GM19351 (cell line): Measurements from ENCODE around the gene GLI1.

Experiments
- ATAC-seq: cut with Tn5 transposase; IDR thresholded peaks from one replicate; pipeline ENCODE4 v1.9.1; 2021; ENCODE audit warnings: mild to moderate bottlenecking, moderate library complexity; ENCODE audit not compliant: unreplicated experiment

The GLI1 gene

DNA sequence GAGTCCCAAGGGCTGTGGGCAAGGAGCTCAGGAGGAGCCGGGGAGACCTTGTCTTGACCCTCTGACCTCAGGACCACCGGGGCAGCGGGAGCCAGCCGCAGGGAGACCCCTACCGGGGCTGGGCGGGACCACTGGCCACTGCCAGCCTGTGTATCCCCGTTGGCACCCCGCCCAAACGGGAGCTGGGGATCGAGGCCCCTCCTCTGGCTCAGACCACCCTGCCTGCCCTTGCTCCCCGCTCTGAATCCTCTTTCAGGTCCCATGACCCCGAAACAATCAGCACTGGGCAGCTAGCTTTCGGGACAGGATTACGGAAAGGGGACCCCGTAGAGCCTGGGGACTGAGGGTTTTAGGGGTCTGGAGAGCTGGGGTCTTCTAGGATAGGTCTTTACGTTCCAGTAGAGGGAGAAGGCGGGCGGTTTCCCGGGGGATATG is 1.3 kb downstream of the GLI1 start:
- ATAC-seq, result no peak

DNA sequence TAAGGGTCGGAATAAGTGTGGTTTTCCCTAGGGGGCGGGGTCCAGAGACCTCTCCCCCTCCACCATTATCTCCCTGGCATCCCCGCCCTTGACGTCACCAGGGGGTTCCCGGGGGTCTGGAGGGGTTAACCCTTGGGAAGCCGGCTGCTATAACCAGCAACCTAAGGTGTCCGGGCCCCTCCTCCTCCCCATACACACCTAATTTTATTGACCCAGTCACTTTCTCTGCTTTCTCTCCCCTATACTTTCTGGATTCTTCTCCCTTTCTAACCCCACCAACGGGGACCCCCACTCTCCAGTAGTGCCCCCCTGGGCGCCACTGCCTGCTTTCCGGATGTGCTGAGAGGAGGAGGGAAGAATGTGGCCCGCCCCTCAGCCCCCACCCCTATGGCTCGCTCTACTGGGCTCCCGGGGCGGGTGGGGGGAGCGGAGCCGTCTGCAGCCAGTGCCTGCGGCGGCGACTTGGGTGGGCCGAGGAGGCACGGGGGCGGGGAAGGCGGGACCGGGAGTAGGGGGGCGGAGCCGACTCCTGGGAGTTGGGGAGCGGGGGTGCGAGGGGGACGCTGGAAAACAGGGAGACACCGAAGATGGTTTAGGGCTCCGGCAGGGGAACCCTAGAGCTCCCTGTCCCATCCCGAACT is 1.8 kb downstream of the GLI1 start:
- ATAC-seq, result no peak

DNA sequence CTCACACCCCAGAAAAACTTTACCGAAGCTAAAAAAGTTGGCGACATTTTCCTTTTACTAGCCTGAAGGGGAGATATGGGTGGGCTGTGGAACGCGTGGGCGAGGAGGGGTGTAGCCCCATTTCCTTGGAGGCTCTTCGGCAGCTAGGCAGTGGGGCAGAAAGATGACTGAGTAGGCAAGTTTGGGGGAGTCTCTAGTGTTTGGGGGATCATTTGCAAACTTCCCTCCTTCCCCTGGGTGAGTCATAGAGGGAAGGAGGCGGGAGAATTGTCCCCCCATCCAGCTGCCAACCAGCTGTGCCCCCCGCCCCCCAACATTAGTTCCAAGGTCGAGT is 2.3 kb downstream of the GLI1 start:
- ATAC-seq, result no peak

DNA sequence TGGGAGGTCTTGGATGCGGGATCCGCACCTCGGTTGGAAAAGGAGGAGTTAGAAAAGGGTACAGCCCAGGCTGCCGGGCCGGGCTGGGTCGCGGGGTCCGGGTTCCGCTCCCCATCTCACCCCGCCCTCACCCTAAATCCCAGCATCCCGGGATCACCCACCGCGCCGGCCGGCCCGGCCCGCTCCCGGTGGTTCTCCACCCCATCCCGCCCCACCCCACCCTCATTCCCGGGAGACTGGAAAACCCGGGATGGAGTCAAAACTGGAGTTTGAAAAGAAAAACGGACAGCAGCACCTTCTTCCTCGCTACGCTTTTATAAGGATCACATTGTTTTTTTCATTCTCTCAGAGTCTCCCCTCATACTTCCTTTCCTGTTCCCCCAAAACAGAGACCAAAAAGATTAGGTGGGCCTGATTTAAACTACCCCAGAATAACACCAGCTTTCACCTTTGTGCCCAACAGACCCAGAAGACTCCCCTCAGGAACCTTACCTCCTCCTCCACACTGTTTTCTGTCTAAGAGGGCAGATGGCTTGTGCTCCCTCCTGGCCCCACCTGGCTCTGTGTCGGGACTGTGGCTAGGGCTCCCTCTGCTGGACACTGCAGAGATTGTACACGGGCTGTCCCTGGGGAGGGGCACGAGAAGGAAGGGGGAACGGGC is 2.8 kb downstream of the GLI1 start:
- peak; percentile 72 for ATAC-seq

DNA sequence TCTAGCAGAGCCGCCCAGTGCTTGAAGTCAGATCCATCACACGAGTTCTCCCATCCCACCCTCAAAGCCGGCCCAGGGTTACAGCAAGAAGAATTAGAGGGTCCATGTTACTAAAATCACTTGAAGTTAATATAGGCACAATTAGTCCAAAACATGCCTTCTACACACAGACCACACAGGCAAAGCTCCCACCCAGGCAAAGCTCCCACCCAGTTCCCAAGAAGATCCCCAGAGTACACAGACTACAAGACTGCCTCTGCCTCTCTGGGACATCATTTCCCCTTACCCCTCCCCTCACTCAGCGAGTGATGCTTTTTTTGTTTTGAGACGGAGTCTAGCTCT is 3.3 kb downstream of the GLI1 start:
- no peak for ATAC-seq

DNA sequence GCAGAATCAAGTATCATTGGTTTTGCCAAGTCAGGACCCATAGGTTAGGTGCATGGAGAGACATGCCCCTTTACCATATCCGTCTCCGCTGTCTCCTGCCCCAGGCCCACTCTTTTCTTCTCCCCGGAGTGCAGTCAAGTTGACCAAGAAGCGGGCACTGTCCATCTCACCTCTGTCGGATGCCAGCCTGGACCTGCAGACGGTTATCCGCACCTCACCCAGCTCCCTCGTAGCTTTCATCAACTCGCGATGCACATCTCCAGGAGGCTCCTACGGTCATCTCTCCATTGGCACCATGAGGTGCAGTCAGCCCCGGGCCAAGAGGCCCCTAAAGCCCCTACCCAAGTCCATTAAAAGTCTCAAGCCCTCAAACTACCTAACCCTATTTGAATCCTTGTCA is 5.0 kb downstream of the GLI1 start:
- no peak for ATAC-seq

DNA sequence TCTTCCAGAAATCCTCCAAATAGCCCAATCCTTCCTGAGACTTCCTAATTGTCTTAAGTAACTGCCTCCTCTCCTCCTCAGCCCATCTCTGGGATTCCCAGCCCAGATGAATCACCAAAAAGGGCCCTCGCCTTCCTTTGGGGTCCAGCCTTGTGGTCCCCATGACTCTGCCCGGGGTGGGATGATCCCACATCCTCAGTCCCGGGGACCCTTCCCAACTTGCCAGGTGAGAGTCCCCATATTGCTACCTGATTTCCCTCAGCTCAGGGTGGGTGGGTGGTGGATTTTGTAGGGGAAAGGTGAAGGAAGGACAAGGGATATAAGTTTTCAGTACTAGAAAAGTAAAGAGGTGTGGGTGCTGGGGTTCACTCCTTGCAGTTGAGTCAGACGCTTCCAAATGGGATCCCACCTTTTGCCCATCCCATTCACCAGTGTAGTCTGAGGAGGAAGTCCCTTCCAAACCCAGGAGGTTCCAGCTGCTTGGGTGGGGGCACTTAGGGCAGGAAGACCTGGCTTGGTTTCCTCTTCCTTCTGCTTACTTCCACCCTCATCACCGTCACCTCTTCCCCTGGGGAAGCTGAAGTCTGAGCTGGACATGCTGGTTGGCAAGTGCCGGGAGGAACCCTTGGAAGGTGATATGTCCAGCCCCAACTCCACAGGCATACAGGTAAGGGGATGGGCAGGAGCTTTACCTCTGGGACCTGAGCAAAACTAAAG is 5.6 kb downstream of the GLI1 start:
- ATAC-seq, result no peak

DNA sequence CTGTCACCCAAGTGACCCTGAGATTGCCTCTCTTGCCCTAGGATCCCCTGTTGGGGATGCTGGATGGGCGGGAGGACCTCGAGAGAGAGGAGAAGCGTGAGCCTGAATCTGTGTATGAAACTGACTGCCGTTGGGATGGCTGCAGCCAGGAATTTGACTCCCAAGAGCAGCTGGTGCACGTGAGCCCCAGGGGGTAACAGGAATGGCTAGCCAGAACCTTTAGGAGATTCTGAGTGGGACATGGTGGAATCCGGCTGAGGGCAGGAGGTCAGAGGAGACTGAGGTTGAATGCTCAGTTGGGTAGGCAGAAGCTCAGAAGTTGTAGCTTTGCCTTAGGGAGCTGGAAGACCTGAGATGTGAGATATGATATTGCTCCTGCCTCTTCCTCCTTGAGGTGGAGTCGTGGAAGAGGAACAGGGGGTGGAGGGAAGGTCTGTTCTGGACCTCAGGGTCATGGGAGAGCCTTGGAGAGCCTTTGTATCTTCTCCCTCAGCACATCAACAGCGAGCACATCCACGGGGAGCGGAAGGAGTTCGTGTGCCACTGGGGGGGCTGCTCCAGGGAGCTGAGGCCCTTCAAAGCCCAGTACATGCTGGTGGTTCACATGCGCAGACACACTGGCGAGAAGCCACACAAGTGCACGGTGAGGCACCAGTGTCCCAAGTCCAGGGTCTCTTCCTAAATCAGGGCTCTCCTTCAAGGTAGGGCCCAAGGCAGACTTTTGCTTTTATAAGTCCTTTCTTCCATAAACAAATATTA is 6.3 kb downstream of the GLI1 start:
- no peak for ATAC-seq

DNA sequence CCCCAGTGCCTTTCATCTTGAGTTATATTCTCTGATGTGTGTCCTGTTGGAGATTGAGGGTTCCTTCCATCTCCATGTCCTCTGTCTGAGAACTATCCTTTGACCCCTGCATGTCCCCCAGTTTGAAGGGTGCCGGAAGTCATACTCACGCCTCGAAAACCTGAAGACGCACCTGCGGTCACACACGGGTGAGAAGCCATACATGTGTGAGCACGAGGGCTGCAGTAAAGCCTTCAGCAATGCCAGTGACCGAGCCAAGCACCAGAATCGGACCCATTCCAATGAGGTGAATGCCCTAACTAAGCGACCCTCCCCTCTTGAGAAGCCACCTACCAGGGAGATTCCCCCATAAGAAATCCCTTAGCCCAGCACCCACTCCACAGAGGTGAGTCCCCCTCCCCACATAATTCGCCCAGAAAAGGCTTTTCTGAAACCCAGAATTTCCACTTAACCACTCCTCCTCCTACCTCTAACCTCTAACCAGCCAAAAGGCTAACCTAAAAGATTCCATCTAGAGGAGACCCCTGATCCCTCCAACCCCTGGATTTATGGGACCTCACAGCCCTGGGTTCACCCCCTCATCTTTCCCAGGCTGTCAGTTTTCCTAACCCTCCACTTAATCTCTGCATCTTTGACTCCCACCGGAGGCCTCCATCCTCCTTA is 7.8 kb downstream of the GLI1 start:
- ATAC-seq, result no peak

DNA sequence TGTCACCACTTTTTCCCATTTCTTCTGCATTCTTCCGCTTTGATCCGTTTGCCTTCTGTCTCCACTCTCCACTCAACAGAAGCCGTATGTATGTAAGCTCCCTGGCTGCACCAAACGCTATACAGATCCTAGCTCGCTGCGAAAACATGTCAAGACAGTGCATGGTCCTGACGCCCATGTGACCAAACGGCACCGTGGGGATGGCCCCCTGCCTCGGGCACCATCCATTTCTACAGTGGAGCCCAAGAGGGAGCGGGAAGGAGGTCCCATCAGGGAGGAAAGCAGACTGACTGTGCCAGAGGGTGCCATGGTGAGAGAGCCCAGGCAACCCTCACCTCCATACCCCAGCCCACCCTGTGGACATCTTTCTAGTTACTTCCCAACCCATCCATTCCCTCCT is 8.3 kb downstream of the GLI1 start:
- no peak for ATAC-seq

DNA sequence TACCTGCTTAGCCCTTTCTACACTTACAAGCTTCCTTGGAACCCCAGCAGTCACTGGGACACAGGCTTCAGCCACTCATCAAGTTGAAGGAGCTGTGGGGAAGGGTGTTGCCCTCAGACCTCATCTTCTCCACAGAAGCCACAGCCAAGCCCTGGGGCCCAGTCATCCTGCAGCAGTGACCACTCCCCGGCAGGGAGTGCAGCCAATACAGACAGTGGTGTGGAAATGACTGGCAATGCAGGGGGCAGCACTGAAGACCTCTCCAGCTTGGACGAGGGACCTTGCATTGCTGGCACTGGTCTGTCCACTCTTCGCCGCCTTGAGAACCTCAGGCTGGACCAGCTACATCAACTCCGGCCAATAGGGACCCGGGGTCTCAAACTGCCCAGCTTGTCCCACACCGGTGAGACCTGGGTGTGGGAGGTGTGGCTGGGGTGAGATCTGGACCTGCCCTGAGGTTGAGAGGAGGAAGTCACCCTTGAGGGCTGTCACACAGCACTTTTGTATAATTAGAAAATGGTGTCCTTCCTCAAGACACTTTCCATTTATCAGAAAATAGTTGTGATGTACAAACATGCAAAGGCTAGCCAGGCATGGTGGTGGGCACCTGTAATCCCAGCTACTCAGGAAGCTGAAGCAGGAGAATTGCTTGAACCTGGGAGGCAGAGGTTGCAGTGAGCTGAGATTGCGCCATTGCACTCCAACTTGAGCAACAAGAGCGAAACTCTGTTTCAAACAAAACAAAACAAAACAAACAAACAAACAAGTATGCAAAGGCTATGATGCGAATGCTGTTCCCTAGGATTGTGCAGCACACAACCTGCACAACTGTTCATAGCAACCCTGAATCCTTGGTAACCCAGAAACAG is 9.9 kb downstream of the GLI1 start:
- ATAC-seq, result no peak

DNA sequence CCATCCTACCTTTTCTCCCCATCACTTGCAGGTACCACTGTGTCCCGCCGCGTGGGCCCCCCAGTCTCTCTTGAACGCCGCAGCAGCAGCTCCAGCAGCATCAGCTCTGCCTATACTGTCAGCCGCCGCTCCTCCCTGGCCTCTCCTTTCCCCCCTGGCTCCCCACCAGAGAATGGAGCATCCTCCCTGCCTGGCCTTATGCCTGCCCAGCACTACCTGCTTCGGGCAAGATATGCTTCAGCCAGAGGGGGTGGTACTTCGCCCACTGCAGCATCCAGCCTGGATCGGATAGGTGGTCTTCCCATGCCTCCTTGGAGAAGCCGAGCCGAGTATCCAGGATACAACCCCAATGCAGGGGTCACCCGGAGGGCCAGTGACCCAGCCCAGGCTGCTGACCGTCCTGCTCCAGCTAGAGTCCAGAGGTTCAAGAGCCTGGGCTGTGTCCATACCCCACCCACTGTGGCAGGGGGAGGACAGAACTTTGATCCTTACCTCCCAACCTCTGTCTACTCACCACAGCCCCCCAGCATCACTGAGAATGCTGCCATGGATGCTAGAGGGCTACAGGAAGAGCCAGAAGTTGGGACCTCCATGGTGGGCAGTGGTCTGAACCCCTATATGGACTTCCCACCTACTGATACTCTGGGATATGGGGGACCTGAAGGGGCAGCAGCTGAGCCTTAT is 10.8 kb downstream of the GLI1 start:
- ATAC-seq, result no peak

DNA sequence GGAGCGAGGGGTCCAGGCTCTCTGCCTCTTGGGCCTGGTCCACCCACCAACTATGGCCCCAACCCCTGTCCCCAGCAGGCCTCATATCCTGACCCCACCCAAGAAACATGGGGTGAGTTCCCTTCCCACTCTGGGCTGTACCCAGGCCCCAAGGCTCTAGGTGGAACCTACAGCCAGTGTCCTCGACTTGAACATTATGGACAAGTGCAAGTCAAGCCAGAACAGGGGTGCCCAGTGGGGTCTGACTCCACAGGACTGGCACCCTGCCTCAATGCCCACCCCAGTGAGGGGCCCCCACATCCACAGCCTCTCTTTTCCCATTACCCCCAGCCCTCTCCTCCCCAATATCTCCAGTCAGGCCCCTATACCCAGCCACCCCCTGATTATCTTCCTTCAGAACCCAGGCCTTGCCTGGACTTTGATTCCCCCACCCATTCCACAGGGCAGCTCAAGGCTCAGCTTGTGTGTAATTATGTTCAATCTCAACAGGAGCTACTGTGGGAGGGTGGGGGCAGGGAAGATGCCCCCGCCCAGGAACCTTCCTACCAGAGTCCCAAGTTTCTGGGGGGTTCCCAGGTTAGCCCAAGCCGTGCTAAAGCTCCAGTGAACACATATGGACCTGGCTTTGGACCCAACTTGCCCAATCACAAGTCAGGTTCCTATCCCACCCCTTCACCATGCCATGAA is 11.5 kb downstream of the GLI1 start:
- ATAC-seq, result no peak

DNA sequence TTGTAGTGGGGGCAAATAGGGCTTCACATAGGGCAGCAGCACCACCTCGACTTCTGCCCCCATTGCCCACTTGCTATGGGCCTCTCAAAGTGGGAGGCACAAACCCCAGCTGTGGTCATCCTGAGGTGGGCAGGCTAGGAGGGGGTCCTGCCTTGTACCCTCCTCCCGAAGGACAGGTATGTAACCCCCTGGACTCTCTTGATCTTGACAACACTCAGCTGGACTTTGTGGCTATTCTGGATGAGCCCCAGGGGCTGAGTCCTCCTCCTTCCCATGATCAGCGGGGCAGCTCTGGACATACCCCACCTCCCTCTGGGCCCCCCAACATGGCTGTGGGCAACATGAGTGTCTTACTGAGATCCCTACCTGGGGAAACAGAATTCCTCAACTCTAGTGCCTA is 12.1 kb downstream of the GLI1 start:
- ATAC-seq, result no peak

DNA sequence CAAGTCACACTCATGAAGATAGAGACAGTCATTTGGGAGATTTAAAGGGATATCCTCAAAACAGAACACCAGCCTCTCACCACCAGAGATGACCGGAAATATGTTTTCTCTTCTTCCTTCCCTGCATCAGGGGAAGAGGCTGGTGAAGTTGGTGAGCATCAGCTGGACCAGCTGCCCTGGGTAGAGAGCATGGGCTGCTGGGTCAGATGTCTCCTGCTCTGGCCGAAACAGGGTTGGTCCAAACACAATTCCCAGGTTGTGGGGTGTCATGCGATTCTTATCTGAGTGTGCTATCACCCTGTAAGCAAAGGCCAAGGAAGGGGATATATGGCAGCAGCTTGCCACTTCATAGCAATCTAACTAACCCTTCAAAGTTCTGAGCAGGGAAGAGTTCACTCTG is 12.8 kb downstream of the GLI1 start:
- ATAC-seq, result no peak

DNA sequence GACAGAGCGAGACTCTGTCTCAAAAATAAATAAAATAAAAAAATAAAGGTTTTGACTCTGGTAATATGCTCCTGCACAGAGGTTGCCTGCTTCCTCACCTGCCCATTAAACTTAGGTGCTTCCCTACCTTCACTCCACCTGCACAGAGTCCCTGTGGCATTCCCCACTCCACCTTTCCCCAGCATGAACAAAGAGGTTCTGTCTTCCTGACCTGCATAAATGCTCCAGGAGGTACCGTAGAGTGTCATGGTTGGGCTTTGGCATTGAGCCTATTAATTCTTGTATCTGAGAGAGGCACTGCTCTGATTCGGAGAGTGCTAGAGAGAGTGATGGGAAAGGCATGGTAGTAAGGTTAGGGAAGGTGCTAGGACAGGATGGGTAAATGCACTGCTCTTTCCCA is 13.8 kb downstream of the GLI1 start:
- ATAC-seq, result no peak

DNA sequence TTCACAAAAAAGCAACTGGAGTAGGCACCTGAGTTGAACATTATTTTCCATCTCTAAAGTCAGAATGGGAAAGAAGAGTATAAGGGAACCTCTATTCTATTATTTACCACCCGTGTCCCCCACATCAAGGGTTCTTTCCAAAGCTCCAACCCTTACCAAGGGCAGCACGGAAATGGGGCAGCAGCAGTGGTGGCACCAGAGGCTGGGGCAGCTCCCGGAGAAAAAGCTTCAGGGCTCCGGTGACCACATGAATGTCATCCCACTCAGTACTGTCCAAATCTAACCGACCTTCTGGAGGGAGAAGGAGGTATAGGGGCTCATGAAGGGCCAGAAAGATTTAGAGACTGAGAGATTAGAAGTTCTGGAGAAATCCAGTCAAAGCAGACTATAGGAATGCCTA is 14.3 kb downstream of the GLI1 start:
- ATAC-seq, result no peak

DNA sequence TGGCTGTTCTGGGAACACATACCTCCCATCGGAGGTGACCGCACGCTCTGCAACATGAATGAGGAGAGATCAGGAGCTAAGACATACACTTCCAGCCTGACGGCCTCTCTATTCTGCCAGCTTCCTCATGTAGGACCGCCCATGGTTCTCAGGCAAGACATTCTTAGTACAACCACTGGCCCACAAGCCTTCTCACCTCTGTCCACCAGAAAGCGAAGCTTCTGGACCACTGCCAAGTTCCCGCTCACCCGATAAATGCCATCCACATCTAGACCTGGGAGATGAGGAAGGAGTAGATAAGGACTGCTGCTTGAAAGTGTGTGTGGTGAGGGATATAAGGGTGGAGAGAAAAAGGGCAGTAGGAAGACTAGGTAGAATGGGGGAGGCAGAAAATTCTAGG is 14.8 kb downstream of the GLI1 start:
- no peak for ATAC-seq

DNA sequence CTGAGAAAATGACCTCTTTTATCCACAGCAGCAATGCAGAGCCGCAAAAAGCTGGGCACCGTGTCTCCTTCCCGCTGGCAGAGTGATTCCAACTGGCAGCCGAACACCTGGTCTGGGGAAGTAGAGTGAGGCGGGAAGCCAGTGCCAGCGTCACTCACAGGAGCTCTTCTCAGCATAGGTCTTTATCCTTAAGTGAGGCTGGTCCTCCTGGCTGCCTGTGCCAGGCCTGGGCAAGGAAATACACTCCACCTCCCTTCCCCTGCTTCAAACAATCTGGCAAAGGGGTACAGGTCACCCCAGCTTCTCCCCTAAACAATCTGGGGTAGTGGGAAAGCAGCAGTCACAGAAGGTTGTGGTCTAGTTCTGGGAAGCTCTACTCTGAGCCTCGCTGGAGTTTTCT is 15.3 kb downstream of the GLI1 start:
- no peak for ATAC-seq
